IPS DF 4.7 (cell line): Measurements from ENCODE around the gene MAPK6.
"Not testable (repeated sequence)": the region's sequence is repeated elsewhere in the genome, so short reads cannot be mapped to it uniquely, and the experiment has no call there.

Source experiments
- DNase-seq: peaks from one replicate; pipeline ENCODE4 v3.0.0-alpha.2; 2013; ENCODE audit warnings: low spot score; ENCODE audit errors: extremely low read depth

Gene MAPK6

GRCh38 chr15:52018693-52019393 is at the start of gene MAPK6:
Gene MAPK6, plus strand, starts transcription at chr15:52019219. Its CDS starts 27,242 bp downstream, at chr15:52046461.
- DNase-seq = no peak

GRCh38 chr15:51969728-51970127 is 49.3 kb upstream of the MAPK6 start:
- no peak for DNase-seq

GRCh38 chr15:51970132-51970817 is 48.7 kb upstream of the MAPK6 start:
- DNase-seq = no peak

GRCh38 chr15:51971032-51971374 is 48.0 kb upstream of the MAPK6 start:
- DNase-seq = no peak

- DNase-seq = peak; percentile 92
These were observed 47.5 kb upstream of the MAPK6 start, which contains the start of gene LEO1 for GRCh38 chr15:51971375-51972133. Gene LEO1, minus strand, starts transcription at chr15:51971778. Its CDS starts 33 bp downstream, at chr15:51971745.

- DNase-seq = no peak
These were observed 45.8 kb upstream of the MAPK6 start for GRCh38 chr15:51973220-51973619.

- no peak for DNase-seq
These were observed 45.2 kb upstream of the MAPK6 start for GRCh38 chr15:51973775-51974174.

GRCh38 chr15:51982013-51982769 is 36.8 kb upstream of the MAPK6 start:
- no peak for DNase-seq

- no peak for DNase-seq
These were observed 36.3 kb upstream of the MAPK6 start for GRCh38 chr15:51982770-51983103.

- no peak for DNase-seq
These were observed 27.9 kb upstream of the MAPK6 start for GRCh38 chr15:51991141-51991540.

- no peak for DNase-seq
These were observed 26.1 kb upstream of the MAPK6 start for GRCh38 chr15:51992953-51993352.

GRCh38 chr15:52002351-52002750 is 16.7 kb upstream of the MAPK6 start:
- no peak for DNase-seq

GRCh38 chr15:52003089-52003488 is 15.9 kb upstream of the MAPK6 start:
- not testable (repeated sequence) for DNase-seq

- no peak for DNase-seq
These were observed 15.3 kb upstream of the MAPK6 start for GRCh38 chr15:52003710-52004109.

GRCh38 chr15:52004806-52005205 is 14.2 kb upstream of the MAPK6 start:
- DNase-seq = no peak

GRCh38 chr15:52005748-52006701 is 13.0 kb upstream of the MAPK6 start:
- DNase-seq = no peak

GRCh38 chr15:52006702-52007340 is 12.2 kb upstream of the MAPK6 start:
- no peak for DNase-seq

- DNase-seq = no peak
These were observed 10.7 kb upstream of the MAPK6 start for GRCh38 chr15:52008359-52008697.

- no peak for DNase-seq
These were observed 10.2 kb upstream of the MAPK6 start for GRCh38 chr15:52008698-52009434.
